ENCODE measurements around the gene ZBTB1. TPM values are rescaled to one million over a fixed set of nuclear protein-coding genes. Genes with fewer than 3 reads are reported as not detected.
"Not testable (repeated sequence)": the region's sequence is repeated elsewhere in the genome, so short reads cannot be mapped to it uniquely, and the experiment has no call there.

Gene ZBTB1
- total RNA-seq, 4 donors from 2014 or later: 32.6 to 75.1 (median 49.1) TPM

DNA sequence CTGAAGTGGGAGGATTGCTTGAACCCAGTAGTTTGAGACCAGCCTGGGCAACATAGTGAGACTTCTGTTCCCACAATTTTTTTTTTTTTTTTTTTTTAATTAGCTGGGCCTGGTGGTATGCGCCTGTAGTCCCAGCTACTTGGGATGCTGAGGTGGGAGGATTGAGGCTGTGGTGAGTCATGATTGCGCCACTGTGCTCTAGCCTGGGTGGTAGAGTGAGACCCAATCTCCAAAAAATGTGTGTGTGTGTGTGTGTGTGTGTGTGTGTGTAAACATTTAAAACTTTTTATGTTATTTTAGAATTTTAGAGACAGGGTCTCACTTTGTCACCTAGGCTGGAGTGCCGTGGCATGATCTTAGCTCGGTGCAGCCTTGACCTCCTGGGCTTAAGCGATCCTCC, 52.0 kb downstream of the ZBTB1 start:
- H3K27ac ChIP-seq: no peak overlapping the region
- DNase-seq: no peak
- TF ChIP-seq POLR2A (IDR thresholded peaks at IDR 0.05): no peak
- TF ChIP-seq, protein P1, sequence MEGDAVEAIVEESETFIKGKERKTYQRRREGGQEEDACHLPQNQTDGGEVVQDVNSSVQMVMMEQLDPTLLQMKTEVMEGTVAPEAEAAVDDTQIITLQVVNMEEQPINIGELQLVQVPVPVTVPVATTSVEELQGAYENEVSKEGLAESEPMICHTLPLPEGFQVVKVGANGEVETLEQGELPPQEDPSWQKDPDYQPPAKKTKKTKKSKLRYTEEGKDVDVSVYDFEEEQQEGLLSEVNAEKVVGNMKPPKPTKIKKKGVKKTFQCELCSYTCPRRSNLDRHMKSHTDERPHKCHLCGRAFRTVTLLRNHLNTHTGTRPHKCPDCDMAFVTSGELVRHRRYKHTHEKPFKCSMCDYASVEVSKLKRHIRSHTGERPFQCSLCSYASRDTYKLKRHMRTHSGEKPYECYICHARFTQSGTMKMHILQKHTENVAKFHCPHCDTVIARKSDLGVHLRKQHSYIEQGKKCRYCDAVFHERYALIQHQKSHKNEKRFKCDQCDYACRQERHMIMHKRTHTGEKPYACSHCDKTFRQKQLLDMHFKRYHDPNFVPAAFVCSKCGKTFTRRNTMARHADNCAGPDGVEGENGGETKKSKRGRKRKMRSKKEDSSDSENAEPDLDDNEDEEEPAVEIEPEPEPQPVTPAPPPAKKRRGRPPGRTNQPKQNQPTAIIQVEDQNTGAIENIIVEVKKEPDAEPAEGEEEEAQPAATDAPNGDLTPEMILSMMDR (IDR thresholded peaks at IDR 0.05): no peak
- peaks cover 0 to 5% (median 0%) of the 10 kb centered on the region in 4 donors for H3K4me1 ChIP-seq
- H3K36me3 ChIP-seq: no peaks in the 10 kb centered on the region
- H3K4me3 ChIP-seq: no peak overlapping the region
- H3K9me3 ChIP-seq: no peaks in the 10 kb centered on the region
- no peaks in the 10 kb centered on the region for H3K27me3 ChIP-seq

DNA sequence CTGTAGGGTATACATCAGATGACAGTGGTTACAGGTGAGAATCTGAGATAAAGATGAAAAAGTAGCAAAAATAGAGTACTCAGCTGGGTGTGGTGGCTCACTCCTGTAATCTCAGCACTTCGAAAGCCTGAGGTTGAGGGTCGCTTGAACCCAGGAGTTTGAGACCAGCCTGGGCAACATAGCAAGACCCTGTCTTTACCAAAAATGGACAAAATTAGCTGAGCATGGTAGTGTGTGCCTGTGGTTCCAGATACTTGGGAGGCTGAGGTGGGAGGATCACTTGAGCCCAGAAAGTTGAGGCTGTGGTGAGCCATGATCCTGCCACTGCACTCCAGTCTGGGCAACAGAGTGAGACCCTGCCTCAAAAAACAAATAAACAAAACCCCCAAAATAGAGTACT, 53.6 kb downstream of the ZBTB1 start:
- H3K27ac ChIP-seq, H3K4me3 ChIP-seq, H3K36me3 ChIP-seq, H3K27me3 ChIP-seq, DNase-seq, H3K9me3 ChIP-seq, H3K4me1 ChIP-seq: not testable (repeated sequence)

DNA sequence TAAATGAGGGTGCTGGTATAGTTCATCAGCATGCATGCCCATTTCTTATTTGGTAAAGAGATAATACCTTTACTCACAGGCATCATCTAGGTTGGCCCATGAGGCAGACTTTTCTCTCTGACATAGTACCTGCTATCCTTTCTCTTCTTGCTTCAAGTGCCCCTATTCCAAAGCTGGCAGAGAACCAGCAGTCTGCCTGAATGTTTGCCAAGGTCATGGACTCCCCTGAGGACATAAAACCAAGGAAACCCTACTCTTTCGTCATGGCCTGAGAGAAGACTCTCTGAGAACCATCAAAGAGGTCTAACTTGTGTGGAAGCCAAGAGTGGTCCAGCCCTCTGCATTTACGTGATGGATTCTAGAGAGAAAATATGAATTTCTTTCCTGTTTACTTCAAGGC, 57.1 kb downstream of the ZBTB1 start:
- TF ChIP-seq POLR2A (IDR thresholded peaks at IDR 0.05): no peak
- TF ChIP-seq, protein P1 (IDR thresholded peaks at IDR 0.05): no peak
- DNase-seq: no peak
- H3K36me3 ChIP-seq: no peaks in the 10 kb centered on the region

DNA sequence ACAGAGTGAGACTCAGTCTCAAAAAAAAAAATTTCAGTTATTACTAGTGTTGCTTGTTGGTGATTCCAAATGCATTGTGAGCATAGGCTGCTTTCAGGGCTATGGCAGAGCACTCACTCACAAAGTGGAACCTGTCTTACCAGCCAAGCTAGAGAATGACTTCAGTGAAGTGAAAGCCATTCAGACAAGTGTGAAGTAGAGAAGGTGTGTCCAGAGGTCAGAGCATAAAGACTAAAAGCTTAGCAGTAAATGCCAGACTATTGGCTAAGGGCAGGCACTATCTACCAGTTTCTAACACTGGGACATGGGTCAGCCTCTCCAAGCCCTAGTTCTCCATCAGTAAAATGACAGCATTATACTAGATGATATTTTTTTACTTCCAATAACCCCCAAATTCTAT, 57.9 kb downstream of the ZBTB1 start:
- Histone ChIP-seq H3K9me3 (no peaks in the 10 kb centered on the region), H3K36me3 (no peaks in the 10 kb centered on the region), H3K27me3 (no peaks in the 10 kb centered on the region), H3K27ac (no peak overlapping the region), H3K4me3 (no peak overlapping the region), H3K4me1 (no peaks in the 10 kb centered on the region)
- TF ChIP-seq POLR2A (IDR thresholded peaks at IDR 0.05): no peak
- TF ChIP-seq, protein P1 (IDR thresholded peaks at IDR 0.05): no peak
- DNase-seq: no peak

More for the DNA sequence above, 57.1 kb downstream of the ZBTB1 start:
- H3K27me3 ChIP-seq: no peaks in the 10 kb centered on the region
- no peak overlapping the region for H3K4me3 ChIP-seq
- H3K9me3 ChIP-seq: no peaks in the 10 kb centered on the region
- no peaks in the 10 kb centered on the region for H3K4me1 ChIP-seq
- no peak overlapping the region for H3K27ac ChIP-seq

DNA sequence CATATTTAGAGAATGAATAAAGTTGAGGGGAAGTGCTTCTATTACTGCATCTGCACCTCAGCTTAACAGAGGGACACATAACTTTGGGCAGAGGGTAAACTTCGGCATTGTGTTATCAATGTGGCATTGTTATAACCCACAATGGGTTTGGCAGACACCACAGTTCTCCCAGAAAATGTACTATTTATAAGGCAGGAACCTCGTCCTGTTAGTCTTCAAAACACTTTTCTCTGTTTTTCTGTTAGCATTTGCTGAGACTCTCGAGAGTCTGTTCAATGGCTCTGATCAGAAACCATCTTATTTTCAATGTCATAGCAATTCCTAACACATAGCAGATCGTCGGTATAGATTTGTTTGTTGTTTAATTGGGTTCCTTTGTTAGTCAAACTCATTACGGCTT, 59.1 kb downstream of the ZBTB1 start:
- Histone ChIP-seq H3K9me3 (no peaks in the 10 kb centered on the region), H3K4me3 (no peak overlapping the region), H3K27ac (no peak overlapping the region), H3K4me1 (no peaks in the 10 kb centered on the region), H3K36me3 (no peaks in the 10 kb centered on the region), H3K27me3 (no peaks in the 10 kb centered on the region)
- DNase-seq: no peak
- TF ChIP-seq, protein P1 (IDR thresholded peaks at IDR 0.05): no peak
- TF ChIP-seq POLR2A (IDR thresholded peaks at IDR 0.05): no peak

DNA sequence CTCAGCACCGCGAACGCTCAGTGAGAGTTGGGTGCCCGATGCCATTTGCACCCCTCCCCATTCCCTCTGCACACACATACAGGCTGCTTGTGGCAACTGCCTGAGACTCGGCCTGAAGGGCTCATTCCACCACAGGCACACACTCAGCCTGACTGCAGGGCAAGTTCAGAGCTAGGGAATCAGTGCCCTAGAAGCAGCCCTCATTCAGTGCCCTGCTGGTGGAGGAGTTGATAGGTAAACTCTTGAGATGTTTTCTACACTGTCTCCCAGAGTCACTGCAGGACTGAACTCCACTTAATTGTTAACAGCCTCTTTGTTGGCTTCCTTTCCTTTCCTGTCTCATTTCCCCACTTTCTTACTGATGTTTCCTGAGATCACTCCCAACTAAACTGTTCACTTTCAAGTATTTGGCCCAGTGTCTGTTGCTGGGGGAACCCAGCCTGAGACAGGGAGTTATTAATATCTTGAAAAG, 62.1 kb downstream of the ZBTB1 start:
- TF ChIP-seq POLR2A (IDR thresholded peaks at IDR 0.05): no peak
- TF ChIP-seq, protein P1 (IDR thresholded peaks at IDR 0.05): no peak
- H3K9me3 ChIP-seq: no peaks in the 10 kb centered on the region
- H3K27ac ChIP-seq: peak overlapping the region in 1 of 4 donors; percentile 10
- H3K4me3 ChIP-seq: no peak overlapping the region
- DNase-seq: no peak
- H3K4me1 ChIP-seq: no peaks in the 10 kb centered on the region
- no peaks in the 10 kb centered on the region for H3K27me3 ChIP-seq
- H3K36me3 ChIP-seq: no peaks in the 10 kb centered on the region

Data from Peyer's patch (tissue), 4 donors.